ENCODE results near the gene GDA. TPM values are rescaled to one million over a fixed set of nuclear protein-coding genes. Genes with fewer than 3 reads are reported as not detected.

Gene GDA
- total RNA-seq, 1 experiment from 2014 or later, result 49.4 TPM

DNA sequence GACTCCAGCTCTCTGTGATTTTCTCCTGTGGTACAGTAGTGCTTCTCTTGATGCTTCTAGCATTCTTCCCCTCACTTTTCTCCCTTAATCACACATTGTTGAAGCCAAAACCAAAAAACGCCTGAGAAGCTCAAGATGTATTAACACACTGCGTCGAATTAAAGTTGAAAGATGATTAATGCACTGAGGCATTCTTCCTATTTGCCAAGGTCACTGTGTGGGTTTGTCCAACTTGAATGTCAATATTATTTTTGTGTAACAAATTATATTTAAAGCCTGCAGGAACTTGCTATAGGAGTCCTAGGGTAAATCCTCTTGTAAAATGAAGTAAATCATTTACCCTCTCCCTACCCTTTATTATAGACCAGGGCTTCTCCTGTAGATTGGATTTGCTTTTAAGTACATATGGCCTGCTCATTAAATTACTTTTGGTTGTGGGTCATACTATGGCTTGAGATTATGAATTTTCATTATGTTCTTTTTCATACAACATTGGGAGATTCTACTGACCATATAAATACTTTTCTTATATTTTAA is 68.1 kb downstream of the GDA start:
- H3K9me2 ChIP-seq (ENCODE audit: insufficient read depth), result no peaks in the 10 kb centered on the region
- no peaks in the 10 kb centered on the region for H3K79me2 ChIP-seq (ENCODE audit: insufficient read depth, low read length)
- RAD21 ChIA-PET (ENCODE audit: low non-redundant PET in 1 of 2, low total read pairs in 2 of 2, uncharacterized antibody in 2 of 2, unreplicated experiment in 2 of 2), result no interaction called here
- no TSS peak for BruUV-seq (replicated peaks)
- H3K27ac ChIP-seq (ENCODE audit: low read depth, low read length), result no peak overlapping the region
- H3K4me1 ChIP-seq (ENCODE audit: control insufficient read depth in 1 of 2, insufficient read depth in 2 of 2, low read length in 2 of 2), result no peaks in the 10 kb centered on the region
- no peak overlapping the region for H3K9ac ChIP-seq (ENCODE audit: low read length)
- intact Hi-C loops (cut with micrococcal nuclease), result loop anchor here (5.0 kb wide), 1 partner anchor 35 kb away; no protein-coding TSS in a partner anchor
- no peak overlapping the region for H3K4me3 ChIP-seq (replicated peaks in 1 of 2; ENCODE audit: low read depth in 1 of 2, low read length in 2 of 2)
- peaks cover 7 to 28% of the 10 kb centered on the region in 2 experiments; a peak in 2 of 4 replicates for H3K36me3 ChIP-seq (ENCODE audit: control insufficient read depth in 1 of 2, insufficient read depth in 2 of 2, low read length in 2 of 2)
- no peaks in the 10 kb centered on the region for H3K9me3 ChIP-seq (ENCODE audit: control insufficient read depth in 1 of 2, insufficient read depth in 1 of 2, low read depth in 1 of 2, low read length in 2 of 2)
- CTCF ChIA-PET, result no interaction called here
- no peak overlapping the region for H2AFZ ChIP-seq (ENCODE audit: low read depth, low read length, poor library complexity, severe bottlenecking)
- no peaks in the 10 kb centered on the region for H4K20me1 ChIP-seq (ENCODE audit: insufficient read depth)
- no peak for ATAC-seq
- POLR2A ChIA-PET, result no interaction called here
- H3K27me3 ChIP-seq (ENCODE audit: insufficient read depth, low read length), result no peaks in the 10 kb centered on the region
- no peak for DNase-seq (ENCODE audit: low read depth, low spot score)
- H3K4me2 ChIP-seq (ENCODE audit: low read length), result no peak overlapping the region
- TF ChIP-seq FOSL1 (IDR thresholded peaks at IDR 0.05; ENCODE audit: low read depth) (no peak), CEBPB (IDR thresholded peaks at IDR 0.05; ENCODE audit: low read depth) (no peak), YY1 (IDR thresholded peaks at IDR 0.05; ENCODE audit: extremely low read depth, insufficient replicate concordance, low read depth, low read length) (no peak)

GRCh38 chr9:72220589-72220988 is 71.3 kb downstream of the GDA start:
- no peaks in the 10 kb centered on the region for H4K20me1 ChIP-seq (ENCODE audit: insufficient read depth)
- DNase-seq (ENCODE audit: low read depth, low spot score), result no peak
- no peak overlapping the region for H3K27ac ChIP-seq (ENCODE audit: low read depth, low read length)
- no peak for TF ChIP-seq EZH2phosphoT487 (IDR thresholded peaks at IDR 0.05; ENCODE audit: borderline replicate concordance)
- TF ChIP-seq CTCF (IDR thresholded peaks at IDR 0.05 in 2 of 3, conservative IDR thresholded peaks at IDR 0.05 in 1 of 3; ENCODE audit: borderline replicate concordance in 1 of 3, insufficient read depth in 1 of 3, low read depth in 2 of 3, low read length in 2 of 3), result no peak
- no peak for TF ChIP-seq POLR2A (IDR thresholded peaks at IDR 0.05; ENCODE audit: borderline replicate concordance, extremely low read depth, insufficient read depth, insufficient read length)
- no peak for TF ChIP-seq ZFX (IDR thresholded peaks at IDR 0.05)
- ChIA-PET CTCF (no interaction called here), POLR2A (no interaction called here), RAD21 (ENCODE audit: low non-redundant PET in 1 of 2, low total read pairs in 2 of 2, uncharacterized antibody in 2 of 2, unreplicated experiment in 2 of 2) (no interaction called here)
- no peak for ATAC-seq
- no peaks in the 10 kb centered on the region for H3K4me1 ChIP-seq (ENCODE audit: control insufficient read depth in 1 of 2, insufficient read depth in 2 of 2, low read length in 2 of 2)
- no peak overlapping the region for H2AFZ ChIP-seq (ENCODE audit: low read depth, low read length, poor library complexity, severe bottlenecking)
- H3K4me2 ChIP-seq (ENCODE audit: low read length), result no peak overlapping the region
- H3K27me3 ChIP-seq (ENCODE audit: insufficient read depth, low read length), result no peaks in the 10 kb centered on the region
- intact Hi-C loops (cut with micrococcal nuclease), result loop anchor here (5.0 kb wide), 1 partner anchor 52 kb away; no protein-coding TSS in a partner anchor
- H3K9ac ChIP-seq (ENCODE audit: low read length), result no peak overlapping the region
- no TSS peak for BruUV-seq (replicated peaks)
- H3K36me3 ChIP-seq (ENCODE audit: control insufficient read depth in 1 of 2, insufficient read depth in 2 of 2, low read length in 2 of 2), result peaks cover 4 to 18% of the 10 kb centered on the region in 2 experiments; a peak in 2 of 4 replicates
- H3K4me3 ChIP-seq (replicated peaks in 1 of 2; ENCODE audit: low read depth in 1 of 2, low read length in 2 of 2), result no peak overlapping the region
- no peaks in the 10 kb centered on the region for H3K79me2 ChIP-seq (ENCODE audit: insufficient read depth, low read length)
- no peaks in the 10 kb centered on the region for H3K9me3 ChIP-seq (ENCODE audit: control insufficient read depth in 1 of 2, insufficient read depth in 1 of 2, low read depth in 1 of 2, low read length in 2 of 2)
- no peaks in the 10 kb centered on the region for H3K9me2 ChIP-seq (ENCODE audit: insufficient read depth)
